Fibroblast of mammary gland (primary cell): ENCODE measurements around the gene ARF1.

Experiments
- DNase-seq: peaks from one replicate; pipeline ENCODE4 v3.0.0-alpha.2; 2010; ENCODE audit warnings: low read depth
- H3K4me3 ChIP-seq: 2 replicates; pipeline ENCODE4 v1.5.1; 2011; ENCODE audit warnings: low read depth, mild to moderate bottlenecking, low read length, moderate library complexity; ENCODE audit not compliant: control insufficient read depth
- CTCF ChIP-seq: conservative IDR thresholded peaks from 2 replicates; pipeline ENCODE4 v1.5.1; 2011; ENCODE audit warnings: low read depth, low read length, inconsistent platforms; ENCODE audit not compliant: control insufficient read depth, insufficient read depth

ARF1 gene

GRCh38 chr1:228082214-228082917, at the start of gene ARF1:
TSS of gene ARF1 (plus strand) at chr1:228082708. CDS start at chr1:228097115, 14,407 bp downstream.
- H3K4me3 ChIP-seq: peak within 1 kb of the TSS; percentile 96
- TF ChIP-seq CTCF: no peak
- peak; percentile 92 for DNase-seq

DNA sequence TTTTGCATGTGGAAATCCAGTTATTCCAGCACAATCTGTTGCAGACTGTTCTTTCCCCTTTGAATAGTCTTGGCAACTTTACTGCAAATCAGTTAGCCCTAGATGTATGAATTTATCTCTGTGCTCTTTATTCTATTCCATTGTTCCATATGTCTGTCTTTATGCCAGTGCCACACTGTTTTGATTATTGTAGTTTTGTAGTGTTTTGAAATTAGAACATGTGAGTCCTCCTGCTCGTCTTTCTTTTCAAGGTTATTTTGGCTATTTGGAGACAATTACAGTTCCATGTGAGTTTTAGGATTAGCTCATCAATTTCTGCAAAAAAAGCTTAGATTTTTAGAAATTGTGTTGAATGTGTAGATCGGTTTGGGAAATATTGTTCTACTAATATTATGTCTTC, 49.1 kb upstream of the ARF1 start:
- no peak for TF ChIP-seq CTCF
- DNase-seq: no peak
- no peak overlapping the region for H3K4me3 ChIP-seq

- DNase-seq: no peak
- no peak overlapping the region for H3K4me3 ChIP-seq
- no peak for TF ChIP-seq CTCF
Measured at GRCh38 chr1:228034954-228035837, 47.3 kb upstream of the ARF1 start.

DNA sequence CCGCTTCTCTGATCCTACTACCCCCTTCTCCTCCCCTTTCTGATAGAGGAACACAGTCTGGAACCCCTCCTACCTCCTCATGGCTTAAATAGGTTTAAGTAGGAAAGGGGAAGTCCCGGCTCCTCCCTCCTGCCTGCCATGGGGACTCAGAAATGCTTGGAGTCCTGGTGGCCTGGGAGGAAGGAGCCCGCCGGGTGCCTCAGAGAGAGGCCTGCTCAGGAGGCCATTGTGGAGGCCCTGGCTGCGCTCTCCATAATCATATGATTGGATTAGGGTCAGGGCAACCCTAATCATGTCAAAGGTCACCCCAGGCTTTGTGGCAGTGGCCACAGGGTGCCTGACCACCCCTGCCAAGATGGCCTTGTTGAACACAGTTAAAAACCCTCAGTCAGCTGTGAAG, 46.7 kb upstream of the ARF1 start:
- no peak for TF ChIP-seq CTCF
- no peak for DNase-seq
- H3K4me3 ChIP-seq: no peak overlapping the region

DNA sequence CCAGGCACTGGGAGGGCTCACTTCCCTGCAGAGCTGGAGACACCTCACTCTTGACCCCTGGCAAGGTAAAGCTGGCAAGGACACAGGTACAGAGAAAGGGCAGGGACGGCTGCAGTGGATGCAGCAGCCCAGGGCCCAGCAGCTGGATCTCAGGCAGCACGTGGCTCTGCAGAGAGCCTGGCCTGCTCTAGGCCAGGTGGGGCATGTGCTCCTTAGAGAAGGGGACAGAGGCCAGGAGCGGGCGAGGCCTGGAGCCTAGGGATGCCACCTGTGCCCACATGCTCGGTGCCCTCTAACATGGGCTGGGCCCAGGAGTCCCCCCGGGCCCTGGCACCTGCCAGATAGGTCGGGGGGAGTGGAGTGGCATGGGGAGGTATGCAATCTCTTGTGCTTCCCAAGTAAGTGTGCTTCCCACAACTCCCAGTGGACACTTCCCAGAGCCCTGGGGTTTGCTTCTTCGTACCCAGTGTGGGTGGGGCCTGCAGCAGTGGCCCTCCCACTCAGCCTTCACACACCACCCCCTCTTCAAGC, 45.7 kb upstream of the ARF1 start:
- no peak for TF ChIP-seq CTCF
- H3K4me3 ChIP-seq: no peak overlapping the region
- no peak for DNase-seq

DNA sequence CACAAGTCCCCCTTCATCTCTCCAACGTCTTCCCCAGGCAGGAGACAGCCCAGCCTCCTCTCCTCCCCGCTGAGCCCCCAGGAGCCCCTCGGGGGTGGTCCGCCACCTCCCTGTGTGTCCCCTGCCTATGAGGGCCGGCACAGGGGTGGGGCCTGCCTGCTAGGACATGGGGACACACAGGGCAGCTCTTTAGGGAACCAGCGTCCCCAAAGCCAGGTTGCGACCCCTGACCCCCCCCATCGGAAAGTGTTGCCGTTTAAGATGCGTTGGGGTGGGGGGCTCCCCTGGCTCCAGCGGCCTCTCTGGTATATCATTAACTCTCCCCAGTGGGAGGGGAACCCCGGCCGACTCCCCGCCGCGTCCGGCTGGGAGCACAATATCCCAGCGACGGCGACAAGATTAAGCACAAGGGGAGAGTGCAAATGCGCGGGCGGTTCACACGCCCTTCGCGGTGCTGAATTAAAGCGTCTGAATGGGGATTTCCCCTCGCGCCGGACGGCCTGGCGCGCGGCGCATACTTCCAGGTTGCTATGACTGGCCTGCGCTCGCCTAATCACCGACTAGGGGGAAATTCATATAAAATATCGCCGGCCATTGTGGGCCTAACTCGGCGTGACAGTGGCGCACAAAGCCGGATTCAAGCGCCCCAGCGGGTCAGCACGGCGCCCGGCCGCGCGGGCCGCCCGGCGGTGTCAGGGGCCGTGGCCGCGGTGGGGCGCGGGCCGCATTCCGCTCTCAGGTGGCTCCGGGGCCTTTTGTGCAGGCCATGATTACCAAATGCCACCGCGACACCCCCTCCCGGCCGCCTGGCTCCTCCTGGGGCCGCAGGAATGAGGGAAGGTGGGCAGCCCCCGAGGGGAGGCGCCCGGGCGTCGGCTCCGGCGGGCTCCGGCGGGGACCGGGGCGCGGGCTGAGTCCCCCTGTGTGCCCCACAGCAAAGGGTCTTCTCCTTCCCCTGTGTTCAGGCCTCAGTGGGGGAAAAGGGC, 44.8 kb upstream of the ARF1 start:
- no peak for TF ChIP-seq CTCF
- no peak overlapping the region for H3K4me3 ChIP-seq
- peak; percentile 9 for DNase-seq
